ENCODE data around the gene SVOPL. TPM values are rescaled to one million over a fixed set of nuclear protein-coding genes. Genes with fewer than 3 reads are reported as not detected.
A peak's percentile ranks its signal among the peaks of the same experiment; 100 is the strongest.

SVOPL gene
- total and polyA plus RNA-seq, 2 donors (not counting 1 experiment from before 2014, with no cell fraction given) = not detected

DNA sequence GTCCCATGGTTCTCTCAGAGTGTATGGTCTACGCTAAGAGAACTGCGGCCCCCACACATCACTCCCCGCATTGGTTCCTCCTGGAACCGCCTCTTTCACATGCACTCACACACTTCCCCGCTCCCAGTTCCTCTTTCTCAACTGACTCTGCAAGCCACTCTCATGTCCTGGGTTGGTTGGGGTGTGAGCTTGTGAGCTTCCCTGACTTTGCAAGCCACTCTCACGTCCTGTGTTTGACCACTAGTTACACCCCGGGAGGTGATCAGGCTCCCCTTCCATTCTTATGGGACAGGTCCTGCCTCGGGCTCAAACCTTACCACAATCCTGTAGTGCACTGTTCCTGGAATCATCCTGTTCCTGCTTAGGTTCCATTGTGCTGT is 136.1 kb downstream of the SVOPL start:
- H3K79me2 ChIP-seq (ENCODE audit: control insufficient read depth, insufficient read depth, low read length) = no peaks in the 10 kb centered on the region
- H3K27ac ChIP-seq (ENCODE audit: insufficient read depth, low read length) = no peak overlapping the region
- H3K9ac ChIP-seq (ENCODE audit: insufficient read depth, low read length) = no peak overlapping the region
- H2AFZ ChIP-seq (ENCODE audit: low read length) = no peak overlapping the region
- H3K4me2 ChIP-seq (ENCODE audit: extremely low read depth, insufficient read depth, low read length) = no peak overlapping the region
- no peaks in the 10 kb centered on the region for H3K27me3 ChIP-seq (ENCODE audit: control insufficient read depth, insufficient read depth, low read length)
- H3K36me3 ChIP-seq (ENCODE audit: control insufficient read depth, insufficient read depth, low read length) = no peaks in the 10 kb centered on the region
- H4K20me1 ChIP-seq (ENCODE audit: control insufficient read depth, extremely low read depth, insufficient read depth, low read length) = no peaks in the 10 kb centered on the region
- H3K9me3 ChIP-seq (ENCODE audit: control insufficient read depth, insufficient read depth, low read depth, low read length) = peaks cover 2% of the 10 kb centered on the region
- TF ChIP-seq EZH2 (IDR thresholded peaks at IDR 0.05; ENCODE audit: low read length, missing control alignments) = no peak
- TF ChIP-seq, protein P1, sequence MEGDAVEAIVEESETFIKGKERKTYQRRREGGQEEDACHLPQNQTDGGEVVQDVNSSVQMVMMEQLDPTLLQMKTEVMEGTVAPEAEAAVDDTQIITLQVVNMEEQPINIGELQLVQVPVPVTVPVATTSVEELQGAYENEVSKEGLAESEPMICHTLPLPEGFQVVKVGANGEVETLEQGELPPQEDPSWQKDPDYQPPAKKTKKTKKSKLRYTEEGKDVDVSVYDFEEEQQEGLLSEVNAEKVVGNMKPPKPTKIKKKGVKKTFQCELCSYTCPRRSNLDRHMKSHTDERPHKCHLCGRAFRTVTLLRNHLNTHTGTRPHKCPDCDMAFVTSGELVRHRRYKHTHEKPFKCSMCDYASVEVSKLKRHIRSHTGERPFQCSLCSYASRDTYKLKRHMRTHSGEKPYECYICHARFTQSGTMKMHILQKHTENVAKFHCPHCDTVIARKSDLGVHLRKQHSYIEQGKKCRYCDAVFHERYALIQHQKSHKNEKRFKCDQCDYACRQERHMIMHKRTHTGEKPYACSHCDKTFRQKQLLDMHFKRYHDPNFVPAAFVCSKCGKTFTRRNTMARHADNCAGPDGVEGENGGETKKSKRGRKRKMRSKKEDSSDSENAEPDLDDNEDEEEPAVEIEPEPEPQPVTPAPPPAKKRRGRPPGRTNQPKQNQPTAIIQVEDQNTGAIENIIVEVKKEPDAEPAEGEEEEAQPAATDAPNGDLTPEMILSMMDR (conservative IDR thresholded peaks at IDR 0.05 in 1 of 2, IDR thresholded peaks at IDR 0.05 in 1 of 2; ENCODE audit: low read depth in 1 of 2, low read length in 2 of 2) = no peak
- no peak for DNase-seq (ENCODE audit: low read depth in 2 of 2)
- H3K4me1 ChIP-seq (ENCODE audit: control insufficient read depth, extremely low read depth, insufficient read depth, low read length) = no peaks in the 10 kb centered on the region
- no peak overlapping the region for H3K4me3 ChIP-seq (replicated peaks in 1 of 4; ENCODE audit: control extremely low read depth in 1 of 4, insufficient read depth in 1 of 4, low read depth in 3 of 4, low read length in 4 of 4)

DNA sequence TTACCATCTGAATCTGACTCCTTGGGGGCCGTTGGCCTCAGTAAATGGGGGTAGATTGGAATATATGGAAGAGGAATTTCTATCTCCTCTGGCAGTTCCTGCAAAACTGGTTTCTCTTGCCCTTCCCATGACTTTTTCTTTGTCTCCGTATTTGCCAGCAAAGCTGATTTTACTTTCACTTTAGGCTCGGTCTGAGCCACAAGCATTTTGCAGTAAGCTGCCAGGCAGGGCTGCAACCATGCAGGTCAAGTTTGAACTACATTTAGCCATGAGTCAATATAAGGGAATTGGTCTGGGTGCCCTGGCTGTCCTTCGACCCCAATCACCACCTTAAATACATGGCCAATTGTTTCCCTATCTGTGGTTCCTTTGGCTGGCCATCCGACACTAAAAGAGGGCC is 136.8 kb downstream of the SVOPL start:
- Histone ChIP-seq H3K4me1 (ENCODE audit: control insufficient read depth, extremely low read depth, insufficient read depth, low read length) (no peaks in the 10 kb centered on the region), H3K27me3 (ENCODE audit: control insufficient read depth, insufficient read depth, low read length) (no peaks in the 10 kb centered on the region), H3K27ac (ENCODE audit: insufficient read depth, low read length) (no peak overlapping the region), H3K36me3 (ENCODE audit: control insufficient read depth, insufficient read depth, low read length) (no peaks in the 10 kb centered on the region), H4K20me1 (ENCODE audit: control insufficient read depth, extremely low read depth, insufficient read depth, low read length) (no peaks in the 10 kb centered on the region), H3K9me3 (ENCODE audit: control insufficient read depth, insufficient read depth, low read depth, low read length) (peaks cover 2% of the 10 kb centered on the region), H3K79me2 (ENCODE audit: control insufficient read depth, insufficient read depth, low read length) (no peaks in the 10 kb centered on the region), H2AFZ (ENCODE audit: low read length) (no peak overlapping the region), H3K4me2 (ENCODE audit: extremely low read depth, insufficient read depth, low read length) (no peak overlapping the region), H3K4me3 (replicated peaks in 1 of 4; ENCODE audit: control extremely low read depth in 1 of 4, insufficient read depth in 1 of 4, low read depth in 3 of 4, low read length in 4 of 4) (no peak overlapping the region), H3K9ac (ENCODE audit: insufficient read depth, low read length) (no peak overlapping the region)
- peak in 1 of 2 donors; percentile 21 for DNase-seq (ENCODE audit: low read depth in 2 of 2)
- no peak for TF ChIP-seq EZH2 (IDR thresholded peaks at IDR 0.05; ENCODE audit: low read length, missing control alignments)
- TF ChIP-seq, protein P1 (conservative IDR thresholded peaks at IDR 0.05 in 1 of 2, IDR thresholded peaks at IDR 0.05 in 1 of 2; ENCODE audit: low read depth in 1 of 2, low read length in 2 of 2) = no peak

DNA sequence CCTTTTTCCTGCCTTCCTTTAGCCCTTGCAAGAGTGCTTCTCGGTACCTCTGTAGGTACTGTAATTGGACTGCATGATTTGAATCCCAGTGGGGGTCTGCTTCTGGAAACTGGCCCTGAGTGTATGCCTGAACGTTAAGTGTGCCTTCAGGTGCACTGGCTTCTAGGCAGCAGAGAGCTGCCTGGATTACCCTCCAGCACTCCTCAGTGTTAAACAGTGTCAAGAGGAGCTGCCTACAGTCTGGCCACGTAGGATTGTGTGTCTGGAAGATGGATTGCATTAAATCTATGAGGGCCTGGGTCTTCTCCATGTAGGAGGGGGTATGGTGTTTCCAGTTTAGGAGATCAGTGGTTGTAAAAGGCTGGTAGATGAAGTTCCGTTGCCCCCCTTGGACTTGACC is 137.4 kb downstream of the SVOPL start:
- no peaks in the 10 kb centered on the region for H3K27me3 ChIP-seq (ENCODE audit: control insufficient read depth, insufficient read depth, low read length)
- no peak for DNase-seq (ENCODE audit: low read depth in 2 of 2)

More for the DNA sequence above, 137.4 kb downstream of the SVOPL start:
- H3K79me2 ChIP-seq (ENCODE audit: control insufficient read depth, insufficient read depth, low read length) = no peaks in the 10 kb centered on the region
- no peak overlapping the region for H3K4me2 ChIP-seq (ENCODE audit: extremely low read depth, insufficient read depth, low read length)
- no peak overlapping the region for H3K27ac ChIP-seq (ENCODE audit: insufficient read depth, low read length)
- H4K20me1 ChIP-seq (ENCODE audit: control insufficient read depth, extremely low read depth, insufficient read depth, low read length) = no peaks in the 10 kb centered on the region
- no peak for TF ChIP-seq EZH2 (IDR thresholded peaks at IDR 0.05; ENCODE audit: low read length, missing control alignments)
- TF ChIP-seq, protein P1 (conservative IDR thresholded peaks at IDR 0.05 in 1 of 2, IDR thresholded peaks at IDR 0.05 in 1 of 2; ENCODE audit: low read depth in 1 of 2, low read length in 2 of 2) = no peak
- H3K9me3 ChIP-seq (ENCODE audit: control insufficient read depth, insufficient read depth, low read depth, low read length) = peaks cover 2% of the 10 kb centered on the region
- H3K36me3 ChIP-seq (ENCODE audit: control insufficient read depth, insufficient read depth, low read length) = no peaks in the 10 kb centered on the region
- no peak overlapping the region for H2AFZ ChIP-seq (ENCODE audit: low read length)
- H3K4me1 ChIP-seq (ENCODE audit: control insufficient read depth, extremely low read depth, insufficient read depth, low read length) = no peaks in the 10 kb centered on the region
- no peak overlapping the region for H3K9ac ChIP-seq (ENCODE audit: insufficient read depth, low read length)
- H3K4me3 ChIP-seq (replicated peaks in 1 of 4; ENCODE audit: control extremely low read depth in 1 of 4, insufficient read depth in 1 of 4, low read depth in 3 of 4, low read length in 4 of 4) = no peak overlapping the region

All from fibroblast of lung (primary cell).